Right lobe of liver (tissue), 6 donors: ENCODE results near the gene SH3BP4. TPM values are rescaled to one million over a fixed set of nuclear protein-coding genes. Genes with fewer than 3 reads are reported as not detected.

Experiments used
- ATAC-seq, 4 donors: fragments of 200-7000 bp; cut with Tn5 transposase; one replicate each; pipeline ENCODE4 v1.9.1; 2020; ENCODE audit warnings: mild to moderate bottlenecking in 4 of 4, moderate library complexity in 4 of 4
- DNase-seq, 3 donors: peaks; one replicate each; pipeline ENCODE4 v3.0.0-alpha.2; 2020
- H3K27ac ChIP-seq, 3 donors: fragments of 200-600 bp; one replicate each; pipeline ENCODE4 v1.8.0; 2022
- H3K27me3 ChIP-seq, 2 donors: fragments of 200-600 bp; one replicate each; pipeline ENCODE4 v1.8.0; 2022
- H3K36me3 ChIP-seq, 4 donors: fragments of 200-600 bp; sonication (generic) in 1 of 4; one replicate each; pipeline versions ENCODE4 v1.5.1 to v1.8.0; 2017 to 2022; ENCODE audit warnings: control low read depth in 1 of 4
- H3K4me1 ChIP-seq, 4 donors: fragments of 200-600 bp; sonication (generic) in 1 of 4; one replicate each; pipeline versions ENCODE4 v1.5.1 to v1.8.0; 2017 to 2022; ENCODE audit warnings: control low read depth in 1 of 4
- H3K4me3 ChIP-seq, 3 donors: fragments of 200-600 bp; one replicate each; pipeline ENCODE4 v1.8.0; 2022
- H3K9me3 ChIP-seq, 4 donors: fragments of 200-600 bp; sonication (generic) in 1 of 4; one replicate each; pipeline versions ENCODE4 v1.5.1 to v1.8.0; 2017 to 2022; ENCODE audit warnings: control low read depth in 1 of 4
- CTCF ChIP-seq, 4 donors: fragments of 200-600 bp in 3 of 4; fragments of 450-650 bp in 1 of 4; IDR thresholded peaks; one replicate each; pipeline versions ENCODE4 v1.5.1 to v1.8.0; 2016 to 2022; ENCODE audit warnings: antibody characterized with exemption in 4 of 4, mild to moderate bottlenecking in 2 of 4
- POLR2A ChIP-seq: fragments of 450-650 bp; IDR thresholded peaks from one replicate; pipeline ENCODE4 v1.6.1; 2017; ENCODE audit warnings: antibody characterized with exemption, mild to moderate bottlenecking
- WGBS: methylation state at CpG from one replicate; pipeline ENCODE4 v1.1.6; 2018; ENCODE audit warnings: low coverage, low lambda C conversion rate; ENCODE audit not compliant: insufficient coverage; ENCODE audit errors: missing lambda C conversion rate; 5-methylcytosine and 5-hydroxymethylcytosine counted together
- intact Hi-C, 2 donors: fragments of 100-400 bp; cut with DNase I; formaldehyde crosslinking; loops; one replicate each; pipeline versions ENCODE4 v1.11.2 to v1.14.1; 2022
- total RNA-seq, 6 experiments: library from RNA; depleted of rRNA in 2 of 6; stranded (reverse); fragments of >200 nt in 2 of 6; fragmentation: NEBNext Ultra II Directional in 3 of 6; extraction: Animal tissue kit (Norgen Biotek cat#: 25700) in 3 of 6; gene quantifications; one replicate each; pipeline versions ENCODE4 v1.1.0 to v1.2.4, GENCODE V29; 2016 to 2023
- donor health status: DM: no; HTN: yes; CAD: no.
- donor health status: DM: no; HTN: no; CAD: no.
- donor health status: DM: no; HTN: no; CAD: no.
- donor health status: DM: no; HTN: yes; CAD: no.
- donor health status: DM: no; HTN: yes; CAD: no.

Gene SH3BP4
- total RNA-seq, 6 experiments from 2014 or later: 18.8 to 30.4 (median 26.3) TPM

GRCh38 chr2:235097196-235097595, 145.4 kb downstream of the SH3BP4 start:
- no peak for DNase-seq
- H3K4me3 ChIP-seq: no peak overlapping the region
- no peaks in the 10 kb centered on the region for H3K4me1 ChIP-seq
- no peaks in the 10 kb centered on the region for H3K36me3 ChIP-seq
- TF ChIP-seq POLR2A (no peak), CTCF (IDR thresholded peaks at IDR 0.05) (no peak)
- no peak overlapping the region for H3K27ac ChIP-seq
- intact Hi-C loops: no loop called here
- 80% methylated on average over 3 of the region's 6 CpGs for WGBS
- H3K9me3 ChIP-seq: no peaks in the 10 kb centered on the region
- no peak for ATAC-seq
- H3K27me3 ChIP-seq: no peaks in the 10 kb centered on the region

- TF ChIP-seq CTCF (IDR thresholded peaks at IDR 0.05): no peak
- no peak for TF ChIP-seq POLR2A
- H3K4me1 ChIP-seq: no peaks in the 10 kb centered on the region
- no peak for DNase-seq
- H3K27me3 ChIP-seq: no peaks in the 10 kb centered on the region
- no peaks in the 10 kb centered on the region for H3K36me3 ChIP-seq
- H3K9me3 ChIP-seq: no peaks in the 10 kb centered on the region
- H3K27ac ChIP-seq: no peak overlapping the region
- no peak overlapping the region for H3K4me3 ChIP-seq
- no peak for ATAC-seq
- 53% methylated on average over 4 of the region's 4 CpGs for WGBS
- intact Hi-C loops: no loop called here
Measured at GRCh38 chr2:235098269-235098668, 146.5 kb downstream of the SH3BP4 start.

- H3K27ac ChIP-seq: no peak overlapping the region
- intact Hi-C loops: no loop called here
Measured at GRCh38 chr2:235098736-235099494, 147.1 kb downstream of the SH3BP4 start.

GRCh38 chr2:235102896-235103295, 151.1 kb downstream of the SH3BP4 start:
- Histone ChIP-seq H3K36me3 (no peaks in the 10 kb centered on the region), H3K27ac (no peak overlapping the region), H3K27me3 (no peaks in the 10 kb centered on the region), H3K4me1 (peaks cover 0 to 6% (median 0%) of the 10 kb centered on the region in 4 donors), H3K9me3 (no peaks in the 10 kb centered on the region), H3K4me3 (no peak overlapping the region)
- WGBS: 62% methylated on average over 8 of the region's 9 CpGs
- DNase-seq (no peak), ATAC-seq (no peak)
- no peak for TF ChIP-seq CTCF (IDR thresholded peaks at IDR 0.05)
- TF ChIP-seq POLR2A: no peak
- intact Hi-C loops: no loop called here

More at GRCh38 chr2:235098736-235099494, 147.1 kb downstream of the SH3BP4 start:
- peak in 1 of 4 donors; percentile 66 for ATAC-seq
- no peaks in the 10 kb centered on the region for H3K27me3 ChIP-seq
- no peak overlapping the region for H3K4me3 ChIP-seq
- WGBS: 63% methylated on average over 7 of the region's 9 CpGs
- no peaks in the 10 kb centered on the region for H3K36me3 ChIP-seq
- TF ChIP-seq POLR2A: no peak
- no peak for TF ChIP-seq CTCF (IDR thresholded peaks at IDR 0.05)
- H3K4me1 ChIP-seq: no peaks in the 10 kb centered on the region
- no peaks in the 10 kb centered on the region for H3K9me3 ChIP-seq
- no peak for DNase-seq
